Left renal cortex interstitium (tissue), 4 donors: ENCODE data around the gene IL1B. TPM values are rescaled to one million over a fixed set of nuclear protein-coding genes. Genes with fewer than 3 reads are reported as not detected.
"Not testable (repeated sequence)": the region's sequence is repeated elsewhere in the genome, so short reads cannot be mapped to it uniquely, and the experiment has no call there.

Experiments used
- DNase-seq, 4 donors: peaks; one replicate each; pipeline ENCODE4 v3.0.0-alpha.2; 2013; ENCODE audit warnings: low read depth in 4 of 4, low spot score in 2 of 4, missing footprints in 1 of 4
- polyA plus RNA-seq, 4 donors: library from polyadenylated mRNA; unstranded; fragments of 120-200 nt; gene quantifications; one replicate each; pipeline ENCODE4 v1.2.1, GENCODE V29; 2013; ENCODE audit not compliant: insufficient read length in 4 of 4

Gene IL1B
- polyA plus RNA-seq, 4 donors, result 0.35 to 3.1 (median 0.60) TPM

GRCh38 chr2:112859406-112860183, 23.0 kb upstream of the IL1B start:
- DNase-seq, result not testable (repeated sequence)

GRCh38 chr2:112850588-112850987, 14.0 kb upstream of the IL1B start:
- DNase-seq, result no peak

GRCh38 chr2:112849956-112850355, 13.4 kb upstream of the IL1B start:
- DNase-seq, result no peak

- no peak for DNase-seq
Observed at GRCh38 chr2:112848833-112849232, 12.3 kb upstream of the IL1B start.

- DNase-seq, result no peak
Observed at GRCh38 chr2:112846031-112846430, 9.5 kb upstream of the IL1B start.

- no peak for DNase-seq
Observed at GRCh38 chr2:112843836-112844235, 7.3 kb upstream of the IL1B start.

- DNase-seq, result no peak
Observed at GRCh38 chr2:112843288-112843687, 6.7 kb upstream of the IL1B start.

- DNase-seq, result no peak
Observed at GRCh38 chr2:112841295-112842044, 4.9 kb upstream of the IL1B start.

- no peak for DNase-seq
Observed at GRCh38 chr2:112840068-112840445, 3.5 kb upstream of the IL1B start.

GRCh38 chr2:112839407-112840067, 3.0 kb upstream of the IL1B start:
- no peak for DNase-seq

GRCh38 chr2:112836163-112836560, 417 bp downstream of the IL1B start:
- DNase-seq, result no peak

- DNase-seq, result no peak
Observed at GRCh38 chr2:112835536-112836162, 930 bp downstream of the IL1B start.

GRCh38 chr2:112835061-112835501, 1.5 kb downstream of the IL1B start:
- no peak for DNase-seq

GRCh38 chr2:112834396-112835037, 2.1 kb downstream of the IL1B start:
- DNase-seq, result no peak

GRCh38 chr2:112833976-112834375, 2.6 kb downstream of the IL1B start:
- DNase-seq, result no peak

- not testable (repeated sequence) for DNase-seq
Observed at GRCh38 chr2:112833639-112833931, 3.0 kb downstream of the IL1B start.

- DNase-seq, result no peak
Observed at GRCh38 chr2:112832841-112833638, 3.5 kb downstream of the IL1B start.

GRCh38 chr2:112831946-112832840, 4.4 kb downstream of the IL1B start:
- no peak for DNase-seq

GRCh38 chr2:112831513-112831845, 5.1 kb downstream of the IL1B start:
- DNase-seq, result no peak
